Thyroid gland (tissue), 4 donors: ENCODE measurements around the gene BAD.

Source experiments
- POLR2A ChIP-seq, 2 donors: fragments of 450-650 bp; IDR thresholded peaks; one replicate each; pipeline ENCODE4 v1.6.1; 2017; ENCODE audit warnings: antibody characterized with exemption in 2 of 2, mild to moderate bottlenecking in 2 of 2, moderate library complexity in 1 of 2
- TF ChIP-seq, protein P1 (sequence below), 6 experiments: fragments of 200-600 bp in 3 of 6; fragments of 450-650 bp in 3 of 6; sonication (generic) in 3 of 6; IDR thresholded peaks; one replicate each; pipeline ENCODE4 v1.5.1; 2016 to 2019; ENCODE audit warnings: antibody characterized with exemption in 6 of 6, mild to moderate bottlenecking in 2 of 6, inconsistent platforms in 1 of 6, moderate library complexity in 1 of 6

GRCh38 chr11:64246871-64247728, 37.4 kb downstream of the BAD start, which contains the start of gene PPP1R14B:
- peak in 1 of 2 donors; percentile 42 for TF ChIP-seq POLR2A (IDR thresholded peaks at IDR 0.05)
- TF ChIP-seq, protein P1, sequence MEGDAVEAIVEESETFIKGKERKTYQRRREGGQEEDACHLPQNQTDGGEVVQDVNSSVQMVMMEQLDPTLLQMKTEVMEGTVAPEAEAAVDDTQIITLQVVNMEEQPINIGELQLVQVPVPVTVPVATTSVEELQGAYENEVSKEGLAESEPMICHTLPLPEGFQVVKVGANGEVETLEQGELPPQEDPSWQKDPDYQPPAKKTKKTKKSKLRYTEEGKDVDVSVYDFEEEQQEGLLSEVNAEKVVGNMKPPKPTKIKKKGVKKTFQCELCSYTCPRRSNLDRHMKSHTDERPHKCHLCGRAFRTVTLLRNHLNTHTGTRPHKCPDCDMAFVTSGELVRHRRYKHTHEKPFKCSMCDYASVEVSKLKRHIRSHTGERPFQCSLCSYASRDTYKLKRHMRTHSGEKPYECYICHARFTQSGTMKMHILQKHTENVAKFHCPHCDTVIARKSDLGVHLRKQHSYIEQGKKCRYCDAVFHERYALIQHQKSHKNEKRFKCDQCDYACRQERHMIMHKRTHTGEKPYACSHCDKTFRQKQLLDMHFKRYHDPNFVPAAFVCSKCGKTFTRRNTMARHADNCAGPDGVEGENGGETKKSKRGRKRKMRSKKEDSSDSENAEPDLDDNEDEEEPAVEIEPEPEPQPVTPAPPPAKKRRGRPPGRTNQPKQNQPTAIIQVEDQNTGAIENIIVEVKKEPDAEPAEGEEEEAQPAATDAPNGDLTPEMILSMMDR (IDR thresholded peaks at IDR 0.05) = peak in 3 of 6 experiments; percentile 4 to 30 (median 13)
